Endothelial cell of umbilical vein (primary cell): ENCODE data around the gene ATF6B. TPM values are rescaled to one million over a fixed set of nuclear protein-coding genes. Genes with fewer than 3 reads are reported as not detected.

Experiments
- BruUV-seq: library from RNA; stranded (reverse); fragments of 400-500 nt; replicated peaks from 2 replicates; lab custom pipeline; 2021; lab: Mats Ljungman, UMichigan
- CTCF ChIA-PET: fragments of 300-600, 350-600 bp; sonication (Branson Sonifier 250); formaldehyde crosslinking; loops from one replicate; lab custom pipeline; 2021; ENCODE audit warnings: antibody characterized with exemption, inconsistent platforms; lab: Charles Lee
- POLR2A ChIA-PET: fragments of 300-600, 350-600 bp; sonication (Branson Sonifier 250); formaldehyde crosslinking; loops from one replicate; lab custom pipeline; 2021; ENCODE audit warnings: antibody characterized with exemption, inconsistent platforms; lab: Charles Lee
- DNase-seq: peaks from one replicate; pipeline ENCODE4 v3.0.0-alpha.2; 2011; ENCODE audit warnings: low read depth, low spot score
- FAIRE-seq: peaks from 2 replicates; lab custom pipeline; 2011; peaks lifted over from hg19 to GRCh38; lab: Jason Lieb, UNC
- H2AFZ ChIP-seq: 2 replicates; pipeline ENCODE4 v1.6.0; 2012; ENCODE audit warnings: low read depth, low read length, control low read depth, inconsistent platforms
- H3K27ac ChIP-seq: 2 replicates; pipeline ENCODE4 v1.5.1; 2011; ENCODE audit warnings: low read depth, mild to moderate bottlenecking, control low read depth, low read length, moderate library complexity; ENCODE audit not compliant: insufficient read depth
- H3K27me3 ChIP-seq, 2 experiments: 2 replicates each; pipeline versions ENCODE4 v1.6.0 to v1.6.1; 2011; ENCODE audit warnings: low read length in 2 of 2, mixed read lengths in 1 of 2; ENCODE audit not compliant: control insufficient read depth in 2 of 2, insufficient read depth in 2 of 2
- H3K36me3 ChIP-seq, 2 experiments: 2 replicates in 1 of 2; 3 replicates in 1 of 2; pipeline ENCODE4 v1.5.1; 2011; ENCODE audit warnings: low read length in 2 of 2, mild to moderate bottlenecking in 1 of 2, moderate library complexity in 1 of 2; ENCODE audit not compliant: control insufficient read depth in 2 of 2, insufficient read depth in 2 of 2; ENCODE audit errors: extremely low read depth in 1 of 2
- H3K4me1 ChIP-seq: 3 replicates; pipeline ENCODE4 v1.5.1; 2011; ENCODE audit warnings: mild to moderate bottlenecking, low read length; ENCODE audit not compliant: control insufficient read depth, insufficient read depth; ENCODE audit errors: extremely low read depth
- H3K4me2 ChIP-seq: 2 replicates; pipeline ENCODE4 v1.6.1; 2011; ENCODE audit warnings: low read length, control low read depth, mixed read lengths; ENCODE audit not compliant: insufficient read depth
- H3K4me3 ChIP-seq, 3 experiments: fragments of 200-600 bp in 1 of 3; sonication (generic), shearing (Covaris generic) in 1 of 3; replicated peaks in 1 of 3; 2 replicates each; pipeline ENCODE4 v1.5.1; 2011 to 2016; ENCODE audit warnings: control low read depth in 3 of 3, low read length in 3 of 3, mild to moderate bottlenecking in 2 of 3, inconsistent platforms in 1 of 3, low read depth in 1 of 3, moderate library complexity in 1 of 3; ENCODE audit not compliant: insufficient read depth in 1 of 3
- H3K79me2 ChIP-seq: 2 replicates; pipeline ENCODE4 v1.6.0; 2012; ENCODE audit warnings: low read length, inconsistent platforms; ENCODE audit not compliant: control insufficient read depth, insufficient read depth
- H3K9ac ChIP-seq: replicated peaks from 2 replicates; pipeline ENCODE3; 2011; ENCODE audit warnings: low read length, control low read depth; ENCODE audit not compliant: insufficient read depth; ENCODE audit errors: extremely low read depth
- H3K9me1 ChIP-seq: replicated peaks from 3 replicates; pipeline ENCODE4 v1.6.0; 2011; ENCODE audit warnings: mild to moderate bottlenecking, low read length; ENCODE audit not compliant: control insufficient read depth, insufficient read depth; ENCODE audit errors: extremely low read depth
- H3K9me3 ChIP-seq: replicated peaks from 2 replicates; pipeline ENCODE4 v1.5.1; 2012; ENCODE audit warnings: low read length, inconsistent platforms; ENCODE audit not compliant: control insufficient read depth, insufficient read depth
- H4K20me1 ChIP-seq: replicated peaks from 2 replicates; pipeline ENCODE3; 2011; ENCODE audit warnings: mild to moderate bottlenecking, low read length; ENCODE audit not compliant: control insufficient read depth, insufficient read depth; ENCODE audit errors: extremely low read depth
- CTCF ChIP-seq, 2 donors: IDR thresholded peaks; 1 replicate in 1 of 2; 2 replicates in 1 of 2; pipeline ENCODE4 v1.5.1; 2011; ENCODE audit warnings: low read length in 2 of 2, mild to moderate bottlenecking in 2 of 2, moderate library complexity in 2 of 2, control low read depth in 1 of 2, inconsistent platforms in 1 of 2, low read depth in 1 of 2; ENCODE audit not compliant: insufficient read depth in 1 of 2; ENCODE audit errors: extremely low read depth in 1 of 2
- FOS ChIP-seq: IDR thresholded peaks from 2 replicates; pipeline ENCODE4 v1.6.1; 2011; ENCODE audit warnings: mild to moderate bottlenecking, low read length, moderate library complexity, borderline replicate concordance; ENCODE audit not compliant: insufficient read depth
- JUN ChIP-seq: IDR thresholded peaks from 2 replicates; pipeline ENCODE4 v1.6.1; 2011; ENCODE audit warnings: borderline replicate concordance, low read depth; ENCODE audit not compliant: insufficient read length, insufficient read depth
- MAX ChIP-seq: IDR thresholded peaks from 2 replicates; pipeline ENCODE4 v1.6.1; 2011; ENCODE audit not compliant: insufficient read depth, insufficient read length
- POLR2A ChIP-seq: IDR thresholded peaks from 2 replicates; pipeline ENCODE4 v1.6.1; 2012; ENCODE audit warnings: low read depth, mild to moderate bottlenecking, control low read depth, low read length
- POLR2AphosphoS5 ChIP-seq: IDR thresholded peaks from 2 replicates; pipeline ENCODE4 v1.6.1; 2012; ENCODE audit warnings: low read depth, mild to moderate bottlenecking, control low read depth, low read length, moderate library complexity; ENCODE audit not compliant: insufficient read depth
- dilution Hi-C: fragments of 300-500 bp; cut with MboI; formaldehyde crosslinking; loops from one replicate; pipeline ENCODE4 v1.15.0; 2019; ENCODE audit warnings: low sequenced_read_pairs; ENCODE audit not compliant: extremely low pct_ligation_motif_present
- intact Hi-C: fragments of 100-400 bp; cut with micrococcal nuclease; formaldehyde crosslinking; loops from one replicate; pipeline ENCODE4 v1.10.0; 2022
- polyA plus RNA-seq, 4 experiments: library from polyadenylated mRNA; depleted of rRNA in 3 of 4; stranded (reverse) in 3 of 4; unstranded in 1 of 4; fragments of >200 nt; gene quantifications; 2 replicates each; pipeline versions ENCODE4 v1.2.1 to v1.2.3, GENCODE V29; 2011 to 2012; ENCODE audit warnings: missing spikeins in 1 of 4
- total RNA-seq: library from RNA; stranded (reverse); gene quantifications from 2 replicates; pipeline ENCODE4 v1.2.3, GENCODE V29; 2021

Gene ATF6B
- total and polyA plus RNA-seq, 2 donors (not counting 3 experiments of a cell fraction or from before 2014, with no cell fraction given): 106 to 115 TPM

GRCh38 chr6:32089082-32089828, 38.8 kb downstream of the ATF6B start:
- no peaks in the 10 kb centered on the region for H3K79me2 ChIP-seq
- ChIA-PET CTCF (interaction anchor here (1.6 to 1.8 kb wide), 2 partner anchors 30 to 107 kb away, joined by 5 to 7 read pairs; no protein-coding TSS in a partner anchor), POLR2A (no interaction called here)
- no peaks in the 10 kb centered on the region for H3K36me3 ChIP-seq
- H3K4me1 ChIP-seq: no peaks in the 10 kb centered on the region
- H3K27ac ChIP-seq: no peak overlapping the region
- BruUV-seq: no TSS peak
- H4K20me1 ChIP-seq: no peaks in the 10 kb centered on the region
- no peak for TF ChIP-seq POLR2AphosphoS5
- TF ChIP-seq CTCF (IDR thresholded peaks at IDR 0.05; ENCODE audit: extremely low read depth in 1 of 2, insufficient read depth in 1 of 2, low read depth in 1 of 2, low read length in 2 of 2): no peak
- no peak for TF ChIP-seq FOS
- no peak for TF ChIP-seq MAX
- TF ChIP-seq JUN: no peak
- no peak for TF ChIP-seq POLR2A
- dilution Hi-C loops: no loop called here
- no peak overlapping the region for H3K4me3 ChIP-seq
- H3K4me2 ChIP-seq: no peak overlapping the region
- FAIRE-seq: no peak
- DNase-seq: no peak
- peaks cover 15 to 28% of the 10 kb centered on the region in 2 experiments for H3K27me3 ChIP-seq
- H2AFZ ChIP-seq: no peak overlapping the region
- H3K9ac ChIP-seq: no peak overlapping the region
- H3K9me1 ChIP-seq: no peaks in the 10 kb centered on the region
- intact Hi-C loops: no loop called here
- no peaks in the 10 kb centered on the region for H3K9me3 ChIP-seq
